Measurements from ENCODE around the gene HAUS6. TPM values are rescaled to one million over a fixed set of nuclear protein-coding genes. Genes with fewer than 3 reads are reported as not detected.
A peak's percentile ranks its signal among the peaks of the same experiment; 100 is the strongest.

HAUS6 gene
- total and polyA plus RNA-seq, 2 of the 8 experiments (the other 6 are each of a cell fraction or from before 2014, with no cell fraction given) = 11.7 to 52.4 TPM

Small RNA genes within 50 kb of the gene (small RNA-seq; reads per million reads assigned to genes)
- gene RF00019 (ENCODE audit: insufficient read depth) (not detected), gene RNU6-264P (ENCODE audit: insufficient read depth) (not detected), gene SCARNA8 (ENCODE audit: insufficient read depth) (12.2 reads per million, percentile 85 among the genes with 10 or more reads in this experiment)

Other genes starting within 250 kb of the HAUS6 start
- 0.20 TPM in 1 of 2 replicates, not detected in the other for gene SAXO1, start 69.7 kb downstream of the HAUS6 start, total RNA-seq (2021; fragmentation: NEBNext Ultra II Directional; extraction: Animal tissue kit (Norgen Biotek cat#: 25700))
- gene SAXO1, start 69.7 kb downstream of the HAUS6 start, polyA plus RNA-seq (2011; rRNA removed) = 0.11 TPM in 2 replicates
- gene RRAGA, start 53.5 kb downstream of the HAUS6 start, total RNA-seq (2021; fragmentation: NEBNext Ultra II Directional; extraction: Animal tissue kit (Norgen Biotek cat#: 25700)) = 46.2 and 46.5 TPM in 2 replicates
- gene RRAGA, start 53.5 kb downstream of the HAUS6 start, polyA plus RNA-seq (2011; rRNA removed) = 35.2 and 45.6 TPM in 2 replicates
- gene PLIN2, start 24.6 kb upstream of the HAUS6 start, total RNA-seq (2021; fragmentation: NEBNext Ultra II Directional; extraction: Animal tissue kit (Norgen Biotek cat#: 25700)) = 26.1 and 27.5 TPM in 2 replicates
- 50.2 and 55.0 TPM in 2 replicates for gene PLIN2, start 24.6 kb upstream of the HAUS6 start, polyA plus RNA-seq (2011; rRNA removed)
- 18.9 and 19.8 TPM in 2 replicates for gene DENND4C, start 127.8 kb upstream of the HAUS6 start, total RNA-seq (2021; fragmentation: NEBNext Ultra II Directional; extraction: Animal tissue kit (Norgen Biotek cat#: 25700))
- gene DENND4C, start 127.8 kb upstream of the HAUS6 start, polyA plus RNA-seq (2011; rRNA removed) = 4.8 and 6.9 TPM in 2 replicates